LoVo (cell line): ENCODE results near the gene KCNB1.

ENCODE experiments used
- DNase-seq: peaks from one replicate; pipeline ENCODE4 v3.0.0-alpha.2; 2016; ENCODE audit warnings: low spot score

Gene KCNB1

DNA sequence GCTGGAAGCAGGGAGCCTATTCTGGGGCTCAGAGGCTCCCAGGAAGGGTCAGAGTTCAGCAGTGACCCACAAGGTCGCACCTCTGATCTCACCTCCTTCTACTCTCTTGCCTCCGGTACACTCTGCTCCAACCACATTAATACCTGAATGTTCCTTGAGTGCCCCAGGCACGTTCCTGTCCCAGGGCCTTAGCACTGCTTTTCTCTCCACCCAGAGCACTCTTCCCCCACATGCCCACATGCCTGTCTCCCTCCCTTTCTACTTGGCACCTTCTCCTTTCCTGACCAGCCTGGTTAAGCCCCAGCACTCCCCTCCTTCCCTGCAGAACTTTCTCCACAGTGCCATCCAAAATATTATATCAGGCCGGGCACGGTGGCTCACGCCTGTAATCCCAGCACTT, 13.4 kb downstream of the KCNB1 start:
- no peak for DNase-seq

DNA sequence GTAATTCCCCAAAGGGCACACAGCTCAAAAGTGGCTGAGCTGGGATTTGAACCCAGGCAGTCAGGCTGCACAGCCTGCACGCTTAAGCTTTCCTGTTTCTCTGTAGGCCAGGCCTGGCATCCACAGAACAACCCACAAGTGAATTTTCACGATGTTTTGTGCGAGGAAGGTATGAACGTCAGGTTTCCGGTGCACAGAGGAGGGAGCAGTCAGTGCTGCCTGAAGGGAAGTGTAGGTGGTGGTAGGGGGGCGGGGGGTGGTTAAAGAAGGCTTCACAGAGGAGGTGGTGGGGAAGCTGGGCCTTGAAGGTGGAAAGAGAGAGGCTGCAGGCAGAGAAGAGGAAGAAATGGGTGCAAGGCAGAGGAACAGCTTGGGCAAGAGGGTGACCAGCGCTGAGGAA, 14.1 kb downstream of the KCNB1 start:
- DNase-seq = no peak

DNA sequence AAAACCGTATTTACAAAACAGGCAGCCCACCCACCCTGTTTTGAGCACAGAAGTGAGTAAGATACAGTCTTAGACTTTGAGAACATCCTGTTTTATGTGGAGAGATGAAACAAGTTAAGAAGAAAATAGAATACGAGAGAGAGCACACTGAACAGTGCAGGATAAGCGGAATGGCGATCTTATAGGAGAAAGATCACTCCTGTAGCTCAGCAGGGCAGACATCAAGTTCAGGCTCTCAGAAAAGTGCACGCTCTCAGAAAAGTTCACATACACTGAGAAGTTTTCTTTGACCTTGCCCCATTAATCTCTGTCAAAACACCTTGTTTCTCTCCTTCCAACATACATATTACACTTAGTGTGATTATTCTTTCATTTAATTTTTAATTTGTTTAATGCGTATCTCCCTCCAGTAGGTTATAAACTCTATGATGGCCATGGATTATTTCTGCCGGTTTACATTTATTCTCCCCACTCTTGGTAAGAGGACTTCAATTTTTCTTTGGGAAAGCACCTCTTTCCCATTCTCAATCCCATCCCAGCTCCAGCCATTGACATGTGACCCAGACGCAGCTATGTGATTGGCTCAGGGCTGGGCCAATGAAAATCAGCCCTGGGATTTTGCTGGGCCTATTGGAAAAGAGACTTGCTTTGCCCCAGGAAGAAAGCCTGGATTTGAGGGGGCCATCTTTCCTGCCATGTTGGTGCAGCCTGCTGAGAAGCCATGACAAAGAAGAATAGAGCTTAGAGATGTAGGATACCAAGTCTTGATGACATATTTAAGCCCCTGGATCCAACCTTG, 16.2 kb downstream of the KCNB1 start:
- DNase-seq = no peak

DNA sequence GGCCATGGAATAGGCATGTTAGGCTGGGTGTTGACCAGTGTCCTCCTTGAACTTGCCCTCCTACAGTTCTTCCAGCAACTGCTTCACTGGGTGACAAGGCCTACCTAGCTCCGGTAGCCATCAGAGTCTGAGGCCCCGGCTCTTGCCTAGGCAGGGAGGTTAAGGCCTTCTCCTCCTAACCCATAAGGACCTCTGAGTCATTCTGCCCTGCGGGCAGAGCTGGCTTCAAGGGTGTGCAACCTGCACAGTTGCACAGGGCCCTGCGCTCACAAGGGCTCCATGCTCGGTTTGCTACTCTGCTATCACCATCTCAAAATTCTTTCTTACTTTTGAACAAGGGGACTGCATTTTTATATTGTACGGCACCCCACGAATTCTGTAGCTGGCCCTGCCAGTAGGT, 17.9 kb downstream of the KCNB1 start:
- no peak for DNase-seq

DNA sequence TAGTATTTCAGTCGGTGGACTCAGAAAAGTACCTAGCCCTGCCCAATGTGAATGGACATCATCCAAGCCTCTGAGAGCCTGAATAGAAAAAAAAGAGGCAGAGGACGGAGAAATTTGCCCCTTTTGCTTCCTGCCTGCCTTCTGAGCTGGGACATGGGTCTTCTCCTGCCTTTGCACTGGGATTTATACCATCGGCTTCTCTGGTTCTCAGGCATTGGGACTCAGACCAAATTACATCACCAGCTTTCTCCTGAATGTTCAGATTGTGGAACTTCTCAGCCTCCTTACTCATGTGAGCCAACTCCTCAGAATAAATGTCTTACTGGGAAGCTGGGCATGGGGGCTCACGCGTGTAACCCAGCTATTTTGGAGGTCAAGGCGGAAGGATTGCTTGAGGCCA, 19.8 kb downstream of the KCNB1 start:
- DNase-seq = no peak

- DNase-seq = no peak
Measured at GRCh38 chr20:49461894-49462620, 20.4 kb downstream of the KCNB1 start.

DNA sequence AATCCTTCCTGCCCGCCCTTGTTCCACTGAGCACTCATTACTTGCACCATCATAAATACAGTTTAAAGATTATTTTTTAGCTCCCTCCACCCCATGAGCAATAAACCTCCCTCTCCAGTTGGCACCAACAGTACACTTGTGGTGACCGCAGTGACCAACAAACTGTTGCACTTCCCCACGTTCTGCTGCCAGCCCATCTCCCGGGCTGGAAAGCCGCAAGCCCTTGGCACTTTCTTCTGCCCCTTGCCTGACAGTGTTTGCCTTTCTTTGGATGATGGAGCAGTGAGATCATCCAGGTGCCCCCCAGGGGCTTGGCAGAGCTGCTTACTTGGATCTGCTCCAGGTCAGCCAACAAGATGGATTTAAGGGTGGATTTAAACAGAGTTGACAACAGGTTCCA, 21.6 kb downstream of the KCNB1 start:
- DNase-seq = peak; percentile 60

GRCh38 chr20:49460131-49460530, 22.3 kb downstream of the KCNB1 start:
- DNase-seq = no peak

GRCh38 chr20:49459684-49460083, 22.8 kb downstream of the KCNB1 start:
- DNase-seq = no peak

- DNase-seq = no peak
Measured at GRCh38 chr20:49457444-49457843, 25.0 kb downstream of the KCNB1 start.

GRCh38 chr20:49456646-49457045, 25.8 kb downstream of the KCNB1 start:
- DNase-seq = no peak

- DNase-seq = no peak
Measured at GRCh38 chr20:49455691-49456090, 26.8 kb downstream of the KCNB1 start.

DNA sequence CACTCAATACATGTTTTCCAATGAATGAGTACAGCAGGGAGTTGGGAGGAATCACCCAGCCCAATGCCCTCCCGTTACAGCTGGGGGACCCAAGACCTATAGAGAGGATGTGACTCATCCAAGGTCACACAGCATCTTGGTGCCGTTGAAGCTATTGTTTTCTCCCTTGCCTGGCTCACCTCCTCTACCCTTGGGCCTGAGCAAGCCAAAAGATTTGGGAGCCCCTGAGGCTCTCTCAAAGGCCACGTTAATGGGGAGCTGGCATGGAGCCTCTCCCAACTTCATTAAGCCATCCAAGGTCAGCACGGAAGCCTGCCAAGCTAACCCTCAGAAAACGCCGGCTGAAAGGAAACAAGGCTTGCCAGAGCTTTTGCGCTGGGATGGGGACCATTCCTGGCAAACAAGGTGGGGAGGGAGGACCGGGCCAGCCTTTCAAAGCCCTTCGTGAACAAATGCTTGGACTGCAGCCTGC, 30.4 kb downstream of the KCNB1 start:
- DNase-seq = no peak

DNA sequence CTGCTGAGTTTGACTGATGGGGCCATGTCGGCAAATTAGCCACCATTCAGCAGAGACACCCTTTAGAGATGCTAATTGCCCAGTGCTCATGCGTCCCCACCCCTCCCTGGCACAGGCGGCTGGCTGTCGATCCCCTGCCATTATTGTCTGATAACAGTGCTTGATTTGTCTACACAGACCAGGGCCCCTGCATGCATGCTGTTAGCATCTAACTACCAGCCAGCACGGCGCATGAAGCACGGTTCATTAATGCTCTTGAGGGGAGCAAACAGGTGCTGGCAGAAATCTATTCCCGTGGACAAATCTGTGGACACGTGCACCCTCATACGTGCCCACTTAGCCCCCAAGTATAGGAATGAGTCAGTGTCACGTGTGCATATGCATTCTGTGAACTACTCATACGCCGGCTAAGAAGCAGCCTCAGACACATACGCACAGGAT, 32.2 kb downstream of the KCNB1 start:
- no peak for DNase-seq

DNA sequence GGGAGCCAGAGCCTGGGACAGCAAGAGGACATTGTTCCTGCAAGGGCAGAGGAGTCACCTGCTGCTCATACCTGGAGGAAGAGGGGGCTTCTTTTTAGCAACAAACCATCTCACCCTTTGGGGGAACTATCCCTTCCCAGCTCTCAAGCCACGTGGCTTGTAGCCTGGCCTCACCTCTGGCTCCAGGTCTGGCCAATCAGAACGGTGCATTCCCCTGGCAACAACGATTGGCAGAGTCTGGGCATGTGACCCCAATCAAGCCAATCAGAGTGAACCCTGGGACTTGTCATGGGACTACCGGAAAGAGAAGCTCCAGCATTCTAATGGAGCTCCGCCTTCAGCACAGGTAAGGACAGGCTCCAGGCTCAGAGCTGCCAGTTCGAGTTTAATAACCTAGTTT, 33.6 kb downstream of the KCNB1 start:
- DNase-seq = peak; percentile 2

DNA sequence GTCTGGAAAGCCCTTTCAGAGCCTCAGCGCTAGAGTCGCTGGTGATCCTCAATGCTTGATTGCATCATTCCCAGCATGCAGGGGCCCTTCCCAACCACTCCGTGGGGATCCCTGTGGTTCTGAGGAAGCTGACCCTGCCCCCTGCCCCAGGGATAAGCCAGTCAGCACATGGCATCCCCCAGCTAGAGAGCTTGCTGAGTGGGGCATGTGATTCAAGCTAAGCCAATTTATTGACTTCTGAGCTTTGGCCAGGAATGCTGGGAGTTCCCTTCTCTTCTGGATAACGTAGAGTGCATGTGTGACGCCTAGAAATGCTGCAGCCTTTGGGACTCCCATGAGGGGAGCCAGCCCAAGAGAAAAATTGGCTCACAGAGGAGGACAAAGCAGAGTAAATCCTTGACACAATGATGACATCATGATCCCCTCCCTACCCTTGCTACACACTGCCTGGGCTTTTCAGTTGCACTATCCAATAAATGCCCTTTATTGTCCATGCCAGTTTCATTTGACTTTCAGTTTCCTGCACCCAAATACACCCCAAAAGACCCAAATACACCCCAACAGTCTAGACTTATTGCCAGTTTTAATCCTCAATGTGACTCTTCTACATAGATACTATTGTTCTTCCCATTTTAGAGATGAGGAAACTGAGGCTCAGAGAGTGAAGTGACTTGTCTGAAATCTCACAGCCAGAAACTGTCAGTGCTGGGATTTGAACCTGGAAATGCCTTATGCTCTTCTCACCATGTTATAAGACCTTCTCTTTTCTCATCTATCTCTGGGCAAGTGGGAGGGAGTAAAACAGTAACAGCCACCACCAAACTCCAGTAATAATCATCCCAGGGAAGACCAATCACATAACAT, 34.3 kb downstream of the KCNB1 start:
- DNase-seq = no peak

DNA sequence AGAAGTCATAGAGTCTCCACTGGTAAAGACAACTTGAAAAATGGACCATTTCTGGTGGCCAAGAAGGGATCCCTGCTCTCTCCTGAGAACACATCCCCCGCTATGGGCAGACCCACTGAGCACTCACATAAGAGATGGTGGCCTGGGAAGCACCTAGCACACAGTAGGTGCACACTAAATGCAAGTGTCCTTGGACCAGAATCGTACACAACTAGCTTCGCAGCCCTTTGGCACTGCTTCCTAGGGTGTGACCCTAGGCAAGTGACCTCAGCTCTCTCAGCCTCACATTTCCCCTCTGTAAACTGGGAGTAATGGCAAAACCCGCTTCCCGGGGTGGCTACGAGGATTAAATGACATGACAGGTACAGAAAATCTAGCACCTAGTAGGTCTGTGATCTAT, 35.1 kb downstream of the KCNB1 start:
- no peak for DNase-seq

GRCh38 chr20:49446808-49447207, 35.7 kb downstream of the KCNB1 start:
- no peak for DNase-seq

GRCh38 chr20:49446080-49446479, 36.4 kb downstream of the KCNB1 start:
- DNase-seq = no peak

DNA sequence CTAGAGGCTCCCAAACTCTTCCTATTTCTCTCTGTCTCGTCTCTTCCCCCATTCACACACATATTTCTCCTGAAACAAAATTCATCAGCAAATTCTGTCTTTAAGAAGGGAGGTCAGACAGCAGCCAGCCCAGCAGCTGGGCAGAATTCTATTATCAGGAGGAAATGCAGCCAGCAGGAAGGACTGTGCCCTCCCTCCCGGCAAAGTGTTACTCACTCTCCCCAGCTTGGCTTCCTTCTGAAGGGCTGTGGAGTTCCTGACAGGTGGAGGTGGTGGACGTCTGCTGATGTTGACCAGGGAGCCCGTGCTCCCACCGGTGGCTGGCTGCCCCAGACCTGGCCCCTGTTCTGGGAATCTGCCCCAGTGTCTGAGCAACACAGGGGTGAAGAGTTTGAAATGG, 37.3 kb downstream of the KCNB1 start:
- DNase-seq = no peak

GRCh38 chr20:49444553-49444990, 37.9 kb downstream of the KCNB1 start:
- no peak for DNase-seq

DNA sequence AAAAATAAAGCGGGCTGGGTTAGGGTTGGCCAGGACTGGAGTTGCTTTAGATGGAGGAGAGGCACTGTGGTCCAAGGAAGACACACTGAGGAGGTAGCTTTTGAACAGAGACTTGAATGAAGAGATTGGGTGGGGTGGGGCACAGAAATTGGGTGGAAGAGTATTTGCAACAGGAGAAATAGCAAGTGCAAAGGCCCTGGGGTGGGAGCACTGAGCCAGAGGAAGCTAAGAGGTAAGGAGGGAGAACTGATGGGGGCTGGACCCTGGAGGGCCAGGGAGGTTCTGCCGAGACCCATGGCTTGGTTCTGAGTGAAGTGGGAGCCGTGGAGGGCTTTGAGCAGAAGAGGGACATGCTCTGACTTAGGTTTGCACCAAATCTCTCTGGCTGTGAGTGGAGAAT, 45.4 kb downstream of the KCNB1 start:
- DNase-seq = no peak
